Natural killer cell (primary cell): Measurements from ENCODE around the gene TMEM120B. TPM values are rescaled to one million over a fixed set of nuclear protein-coding genes. Genes with fewer than 3 reads are reported as not detected.
"Not testable (repeated sequence)": the region's sequence is repeated elsewhere in the genome, so short reads cannot be mapped to it uniquely, and the experiment has no call there.

Source experiments
- ATAC-seq, 3 donors: fragments of 150-1000 bp in 2 of 3; fragments of 200-7000 bp in 1 of 3; cut with Tn5 transposase; 1 replicate in 1 of 3; 2 replicates in 2 of 3; pipeline ENCODE4 v1.10.0; 2021; ENCODE audit warnings: mild to moderate bottlenecking in 2 of 3, moderate library complexity in 2 of 3
- DNase-seq, 2 donors: peaks; one replicate each; pipeline versions ENCODE4 v3.0.0 to v3.0.0-alpha.2; 2013 to 2021; ENCODE audit warnings: mixed read lengths in 1 of 2
- H3K27ac ChIP-seq: one replicate; pipeline ENCODE4 v1.5.1; 2013; ENCODE audit warnings: mild to moderate bottlenecking, low read length
- H3K27me3 ChIP-seq: one replicate; pipeline ENCODE4 v1.6.1; 2013; ENCODE audit warnings: low read length; ENCODE audit not compliant: control insufficient read depth, insufficient read depth
- H3K36me3 ChIP-seq: one replicate; pipeline ENCODE4 v1.6.1; 2013; ENCODE audit warnings: low read length; ENCODE audit not compliant: control insufficient read depth, insufficient read depth
- H3K4me1 ChIP-seq: one replicate; pipeline ENCODE4 v1.6.1; 2013; ENCODE audit warnings: low read length; ENCODE audit not compliant: control insufficient read depth, insufficient read depth
- H3K4me3 ChIP-seq: one replicate; pipeline ENCODE4 v1.5.1; 2013; ENCODE audit warnings: low read length
- H3K9me3 ChIP-seq: one replicate; pipeline ENCODE4 v1.6.1; 2013; ENCODE audit warnings: low read length; ENCODE audit not compliant: control insufficient read depth, insufficient read depth
- H3K27ac Mint-ChIP-seq, 2 donors: one replicate each; pipeline ENCODE4 v1.8.0; 2022; ENCODE audit warnings: mild to moderate bottlenecking in 2 of 2, mixed read lengths in 2 of 2, moderate library complexity in 1 of 2
- H3K27me3 Mint-ChIP-seq, 2 donors: one replicate each; pipeline ENCODE4 v1.8.0; 2022; ENCODE audit warnings: low read depth in 2 of 2, mixed read lengths in 2 of 2
- H3K36me3 Mint-ChIP-seq: one replicate; pipeline ENCODE4 v1.8.0; 2022; ENCODE audit warnings: mixed read lengths
- H3K4me1 Mint-ChIP-seq, 2 donors: one replicate each; pipeline ENCODE4 v1.8.0; 2022; ENCODE audit warnings: mixed read lengths in 2 of 2
- H3K4me3 Mint-ChIP-seq: one replicate; pipeline ENCODE4 v1.8.0; 2022; ENCODE audit warnings: mild to moderate bottlenecking, moderate library complexity, mixed read lengths
- H3K9me3 Mint-ChIP-seq, 2 donors: one replicate each; pipeline ENCODE4 v1.8.0; 2022; ENCODE audit warnings: mixed read lengths in 2 of 2
- WGBS: methylation state at CpG from one replicate; pipeline ENCODE4 v1.1.7; 2013; ENCODE audit warnings: missing lambda C conversion rate; ENCODE audit not compliant: insufficient coverage; 5-methylcytosine and 5-hydroxymethylcytosine counted together
- intact Hi-C: fragments of 100-400 bp; cut with micrococcal nuclease; formaldehyde crosslinking; loops from one replicate; pipeline ENCODE4 v1.14.2; 2022
- total RNA-seq, 4 donors: library from RNA; stranded (reverse); fragments of 120-200 nt in 1 of 4; gene quantifications; one replicate each; pipeline versions ENCODE4 v1.2.3 to v1.2.4, GENCODE V29; 2013 to 2022
- TF ChIP-seq, protein P1 (sequence below): fragments of 200-600 bp; IDR thresholded peaks from one replicate; pipeline ENCODE4 v1.8.0; 2022; ENCODE audit warnings: antibody characterized with exemption

TMEM120B gene
- total RNA-seq, 3 donors from 2014 or later (not counting 1 experiment from before 2014, with no cell fraction given), result 6.3 to 8.4 (median 7.9) TPM

DNA sequence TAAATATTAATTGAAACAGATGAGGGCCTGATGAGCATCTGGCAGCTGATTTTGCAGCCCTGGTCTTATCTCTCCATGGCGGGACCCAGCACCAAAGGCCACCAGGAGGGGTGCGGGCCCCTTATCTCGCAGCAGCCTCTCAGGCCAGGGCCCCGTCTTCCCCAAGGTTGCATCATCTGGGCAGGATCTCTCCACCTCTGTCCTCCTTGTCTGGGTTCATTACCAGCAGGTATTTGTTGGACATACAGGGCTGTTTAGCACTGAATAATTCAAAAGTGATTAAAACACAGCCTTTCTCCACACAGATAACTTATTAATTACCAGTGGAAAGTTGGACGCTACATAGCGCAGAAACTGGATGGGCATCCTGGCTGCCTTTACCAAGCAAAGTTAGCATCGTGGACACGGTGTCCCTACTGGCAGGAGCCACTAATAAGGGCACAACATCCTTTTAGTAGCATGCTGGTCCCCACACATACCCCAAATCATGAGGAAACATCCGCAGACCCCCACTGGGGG, 25.8 kb downstream of the TMEM120B start:
- TF ChIP-seq, protein P1, sequence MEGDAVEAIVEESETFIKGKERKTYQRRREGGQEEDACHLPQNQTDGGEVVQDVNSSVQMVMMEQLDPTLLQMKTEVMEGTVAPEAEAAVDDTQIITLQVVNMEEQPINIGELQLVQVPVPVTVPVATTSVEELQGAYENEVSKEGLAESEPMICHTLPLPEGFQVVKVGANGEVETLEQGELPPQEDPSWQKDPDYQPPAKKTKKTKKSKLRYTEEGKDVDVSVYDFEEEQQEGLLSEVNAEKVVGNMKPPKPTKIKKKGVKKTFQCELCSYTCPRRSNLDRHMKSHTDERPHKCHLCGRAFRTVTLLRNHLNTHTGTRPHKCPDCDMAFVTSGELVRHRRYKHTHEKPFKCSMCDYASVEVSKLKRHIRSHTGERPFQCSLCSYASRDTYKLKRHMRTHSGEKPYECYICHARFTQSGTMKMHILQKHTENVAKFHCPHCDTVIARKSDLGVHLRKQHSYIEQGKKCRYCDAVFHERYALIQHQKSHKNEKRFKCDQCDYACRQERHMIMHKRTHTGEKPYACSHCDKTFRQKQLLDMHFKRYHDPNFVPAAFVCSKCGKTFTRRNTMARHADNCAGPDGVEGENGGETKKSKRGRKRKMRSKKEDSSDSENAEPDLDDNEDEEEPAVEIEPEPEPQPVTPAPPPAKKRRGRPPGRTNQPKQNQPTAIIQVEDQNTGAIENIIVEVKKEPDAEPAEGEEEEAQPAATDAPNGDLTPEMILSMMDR, result no peak
- Histone ChIP-seq H3K4me1 (no peaks in the 10 kb centered on the region), H3K9me3 (no peaks in the 10 kb centered on the region), H3K36me3 (no peaks in the 10 kb centered on the region), H3K4me3 (no peak overlapping the region), H3K27me3 (no peaks in the 10 kb centered on the region), H3K27ac (no peak overlapping the region)
- no peak overlapping the region for H3K4me3 Mint-ChIP-seq
- ATAC-seq (no peak), DNase-seq (no peak)
- H3K4me1 Mint-ChIP-seq, result no peaks in the 10 kb centered on the region
- no peaks in the 10 kb centered on the region for H3K36me3 Mint-ChIP-seq
- WGBS, result 92% methylated on average over 9 of the region's 9 CpGs
- no peaks in the 10 kb centered on the region for H3K27me3 Mint-ChIP-seq
- no peak overlapping the region for H3K27ac Mint-ChIP-seq
- intact Hi-C loops, result no loop called here
- H3K9me3 Mint-ChIP-seq, result no peaks in the 10 kb centered on the region

DNA sequence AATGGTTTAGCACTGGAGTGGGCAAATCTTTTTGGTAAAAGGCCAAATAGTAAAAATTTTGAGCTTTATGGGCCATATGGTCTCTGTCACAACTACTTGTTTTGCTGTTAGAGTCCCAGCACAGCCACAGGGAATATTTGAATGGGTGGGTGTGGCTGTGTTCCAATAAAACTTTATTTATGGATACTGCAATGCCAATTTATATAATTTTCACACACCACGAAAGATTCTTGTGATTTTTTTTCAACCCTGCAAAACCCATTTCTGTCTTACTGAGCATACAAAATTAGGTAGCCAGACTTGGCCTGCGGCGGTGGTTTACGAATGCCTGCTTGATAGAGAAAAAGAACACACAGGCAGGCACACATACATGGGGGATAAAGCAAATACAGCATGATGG, 28.3 kb downstream of the TMEM120B start:
- ATAC-seq (no peak), DNase-seq (no peak)
- intact Hi-C loops, result no loop called here
- H3K27ac Mint-ChIP-seq, result no peak overlapping the region
- no peaks in the 10 kb centered on the region for H3K36me3 Mint-ChIP-seq
- H3K4me1 Mint-ChIP-seq, result no peaks in the 10 kb centered on the region
- H3K36me3 ChIP-seq, result no peaks in the 10 kb centered on the region
- no peaks in the 10 kb centered on the region for H3K9me3 ChIP-seq
- H3K27me3 ChIP-seq, result no peaks in the 10 kb centered on the region
- TF ChIP-seq, protein P1, result no peak
- no peak overlapping the region for H3K27ac ChIP-seq
- WGBS, result 99% methylated on average over 4 of the region's 4 CpGs
- H3K9me3 Mint-ChIP-seq, result no peaks in the 10 kb centered on the region
- H3K4me3 Mint-ChIP-seq, result no peak overlapping the region
- H3K4me3 ChIP-seq, result no peak overlapping the region
- H3K27me3 Mint-ChIP-seq, result no peaks in the 10 kb centered on the region
- H3K4me1 ChIP-seq, result no peaks in the 10 kb centered on the region

DNA sequence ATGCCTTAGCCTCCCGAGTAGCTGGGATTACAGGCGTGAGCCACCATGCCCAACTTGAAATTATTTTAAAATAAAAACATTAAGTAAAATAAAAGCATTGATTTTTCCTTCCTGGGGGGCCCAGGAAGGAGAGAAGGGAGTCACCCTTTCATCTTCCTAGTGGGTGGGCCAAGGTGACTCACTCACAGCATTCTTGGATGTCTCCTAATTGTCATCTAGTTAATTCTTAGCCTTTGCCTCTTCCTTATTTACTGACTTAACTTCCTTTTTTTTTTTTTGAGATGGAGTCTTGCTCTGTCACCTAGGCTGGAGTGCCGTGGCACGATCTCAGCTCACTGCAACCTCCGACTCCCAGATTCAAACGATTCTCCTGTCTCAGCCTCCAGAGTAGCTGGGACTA, 29.2 kb downstream of the TMEM120B start:
- Histone ChIP-seq H3K9me3 (no peaks in the 10 kb centered on the region), H3K36me3 (no peaks in the 10 kb centered on the region), H3K27me3 (no peaks in the 10 kb centered on the region), H3K27ac (no peak overlapping the region), H3K4me1 (no peaks in the 10 kb centered on the region), H3K4me3 (no peak overlapping the region)
- no peaks in the 10 kb centered on the region for H3K27me3 Mint-ChIP-seq
- no peak for ATAC-seq
- TF ChIP-seq, protein P1, result no peak
- 75% methylated on average over 4 of the region's 6 CpGs for WGBS
- no peaks in the 10 kb centered on the region for H3K4me1 Mint-ChIP-seq
- DNase-seq, result no peak
- intact Hi-C loops, result no loop called here
- H3K4me3 Mint-ChIP-seq, result no peak overlapping the region
- H3K36me3 Mint-ChIP-seq, result no peaks in the 10 kb centered on the region
- H3K27ac Mint-ChIP-seq, result no peak overlapping the region
- H3K9me3 Mint-ChIP-seq, result no peaks in the 10 kb centered on the region

DNA sequence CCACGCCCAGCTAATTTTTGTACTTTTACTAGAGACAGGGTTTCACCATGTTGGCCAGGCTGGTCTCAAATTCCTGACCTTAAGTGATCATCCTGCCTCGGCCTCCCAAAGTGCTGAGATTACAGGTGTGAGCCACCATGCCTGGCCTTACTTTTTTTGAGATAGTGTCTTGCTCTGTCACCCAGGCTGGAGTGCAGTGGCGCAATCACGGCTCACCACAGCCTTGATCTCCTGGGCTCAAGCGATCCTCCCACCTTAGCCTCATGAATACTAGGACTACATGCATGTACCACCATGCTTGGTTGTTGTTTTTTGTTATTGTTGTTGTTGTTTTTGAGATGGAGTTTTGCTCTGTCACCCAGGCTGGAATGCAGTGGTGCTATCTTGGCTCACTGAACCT, 33.0 kb downstream of the TMEM120B start:
- H3K4me3 Mint-ChIP-seq, H3K36me3 ChIP-seq, H3K27me3 Mint-ChIP-seq, H3K4me3 ChIP-seq, H3K9me3 Mint-ChIP-seq, ATAC-seq, H3K27ac Mint-ChIP-seq, H3K4me1 ChIP-seq, H3K4me1 Mint-ChIP-seq, H3K9me3 ChIP-seq, intact Hi-C loops, H3K27me3 ChIP-seq, DNase-seq, H3K27ac ChIP-seq, H3K36me3 Mint-ChIP-seq: not testable (repeated sequence)
- 95% methylated on average over 5 of the region's 5 CpGs for WGBS
